ENCODE results near the gene UGT1A3. TPM values are rescaled to one million over a fixed set of nuclear protein-coding genes. Genes with fewer than 3 reads are reported as not detected.
"Not testable (repeated sequence)": the region's sequence is repeated elsewhere in the genome, so short reads cannot be mapped to it uniquely, and the experiment has no call there.

UGT1A3 gene
- total and polyA plus RNA-seq, 2 donors = 0.14 to 1.2 TPM

DNA sequence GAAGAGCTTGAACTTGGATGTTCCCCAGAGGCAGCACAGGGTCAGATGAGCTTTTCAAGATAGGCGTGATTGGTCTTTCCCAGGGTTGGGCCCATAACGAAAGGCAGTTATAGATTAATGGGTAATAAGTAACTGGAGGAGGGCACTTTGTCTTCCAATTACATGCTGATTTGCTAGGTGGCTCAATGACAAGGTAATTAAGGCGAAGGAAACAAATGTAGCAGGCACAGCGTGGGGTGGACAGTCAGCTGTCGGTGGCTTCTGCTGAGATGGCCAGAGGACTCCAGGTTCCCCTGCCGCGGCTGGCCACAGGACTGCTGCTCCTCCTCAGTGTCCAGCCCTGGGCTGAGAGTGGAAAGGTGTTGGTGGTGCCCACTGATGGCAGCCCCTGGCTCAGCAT, 10.3 kb upstream of the UGT1A3 start, which contains the start of gene UGT1A4:
Gene UGT1A4, plus strand, starts transcription at position 185 of the 400 bp plus-strand sequence. Its CDS starts 85 bp downstream, at position 270.
- DNase-seq (ENCODE audit: extremely low spot score) = no peak
- no peaks in the 10 kb centered on the region for H3K4me1 ChIP-seq (ENCODE audit: insufficient read depth)
- no peak within 1 kb of the TSS for H3K27ac ChIP-seq (ENCODE audit: low read depth)
- 79% methylated on average over 7 of the region's 7 CpGs for WGBS
- no peaks in the 10 kb centered on the region for H3K36me3 ChIP-seq (ENCODE audit: insufficient read depth)
- no peak within 1 kb of the TSS for H3K4me3 ChIP-seq (ENCODE audit: low read depth, low read length)

DNA sequence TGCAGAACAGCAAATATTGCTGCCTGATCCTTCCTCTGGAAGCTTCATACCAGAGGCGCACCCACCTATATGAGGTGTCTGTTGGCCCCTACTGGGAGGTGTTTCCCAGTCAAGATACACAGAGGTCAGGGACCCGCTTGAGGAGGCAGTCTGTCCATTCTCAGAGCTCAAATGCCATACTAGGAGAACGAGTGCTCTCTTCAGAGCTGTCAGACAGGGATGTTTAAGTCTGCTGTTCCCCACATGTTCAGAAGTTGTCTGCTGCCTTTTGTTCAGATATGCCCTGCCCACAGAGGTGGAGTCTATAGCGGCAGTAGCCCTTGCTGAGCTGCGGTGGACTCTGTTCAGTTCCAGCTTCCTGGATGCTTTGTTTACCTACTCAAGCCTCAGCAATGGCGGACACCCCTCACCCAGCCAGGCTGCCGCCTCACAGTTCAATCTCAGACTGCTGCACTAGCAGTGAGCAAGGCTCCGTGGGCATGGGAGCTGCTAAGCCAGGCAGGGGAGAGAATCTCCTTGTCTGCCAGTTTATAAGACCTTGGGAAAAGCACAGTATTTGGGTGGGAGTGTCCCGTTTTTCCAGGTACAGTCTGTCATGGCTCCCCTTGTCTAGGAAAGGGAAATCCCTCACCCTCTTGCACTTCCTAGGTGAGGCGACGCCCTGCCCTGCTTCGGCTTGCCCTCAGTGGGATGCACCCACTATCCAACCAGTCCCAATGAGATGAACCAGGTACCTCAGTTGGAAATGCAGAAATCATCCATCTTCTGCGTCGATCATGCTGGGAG, 8.2 kb downstream of the UGT1A3 start:
- DNase-seq (ENCODE audit: extremely low spot score); H3K36me3 ChIP-seq (ENCODE audit: insufficient read depth); H3K4me1 ChIP-seq (ENCODE audit: insufficient read depth); H3K4me3 ChIP-seq (ENCODE audit: low read depth, low read length): not testable (repeated sequence)
- peak overlapping the region; percentile 10 for H3K27ac ChIP-seq (ENCODE audit: low read depth)
- 81% methylated on average over 14 of the region's 14 CpGs for WGBS

DNA sequence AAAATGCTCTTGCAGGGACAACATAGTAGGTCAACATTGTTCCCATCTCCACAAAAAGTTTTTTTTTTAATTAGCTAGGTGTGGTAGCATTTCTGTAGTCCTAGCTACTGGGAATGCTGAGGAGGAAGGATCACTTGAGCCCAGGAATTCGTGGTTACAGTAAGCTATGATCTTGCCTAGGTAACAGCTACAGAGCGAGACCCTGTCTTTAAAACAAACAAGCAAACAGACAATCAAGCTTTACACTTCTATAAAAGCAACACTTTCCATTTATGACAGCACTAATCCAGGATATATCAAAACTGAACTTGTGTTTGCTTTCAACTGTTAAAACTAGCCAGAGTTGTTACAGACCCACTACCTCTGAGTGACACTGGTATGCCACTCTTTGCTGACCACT, 12.0 kb downstream of the UGT1A3 start:
- H3K4me1 ChIP-seq (ENCODE audit: insufficient read depth) = no peaks in the 10 kb centered on the region
- H3K36me3 ChIP-seq (ENCODE audit: insufficient read depth) = no peaks in the 10 kb centered on the region
- DNase-seq (ENCODE audit: extremely low spot score) = no peak
- no peak overlapping the region for H3K4me3 ChIP-seq (ENCODE audit: low read depth, low read length)
- H3K27ac ChIP-seq (ENCODE audit: low read depth) = no peak overlapping the region
- WGBS = 60% methylated on average over 2 of the region's 2 CpGs

DNA sequence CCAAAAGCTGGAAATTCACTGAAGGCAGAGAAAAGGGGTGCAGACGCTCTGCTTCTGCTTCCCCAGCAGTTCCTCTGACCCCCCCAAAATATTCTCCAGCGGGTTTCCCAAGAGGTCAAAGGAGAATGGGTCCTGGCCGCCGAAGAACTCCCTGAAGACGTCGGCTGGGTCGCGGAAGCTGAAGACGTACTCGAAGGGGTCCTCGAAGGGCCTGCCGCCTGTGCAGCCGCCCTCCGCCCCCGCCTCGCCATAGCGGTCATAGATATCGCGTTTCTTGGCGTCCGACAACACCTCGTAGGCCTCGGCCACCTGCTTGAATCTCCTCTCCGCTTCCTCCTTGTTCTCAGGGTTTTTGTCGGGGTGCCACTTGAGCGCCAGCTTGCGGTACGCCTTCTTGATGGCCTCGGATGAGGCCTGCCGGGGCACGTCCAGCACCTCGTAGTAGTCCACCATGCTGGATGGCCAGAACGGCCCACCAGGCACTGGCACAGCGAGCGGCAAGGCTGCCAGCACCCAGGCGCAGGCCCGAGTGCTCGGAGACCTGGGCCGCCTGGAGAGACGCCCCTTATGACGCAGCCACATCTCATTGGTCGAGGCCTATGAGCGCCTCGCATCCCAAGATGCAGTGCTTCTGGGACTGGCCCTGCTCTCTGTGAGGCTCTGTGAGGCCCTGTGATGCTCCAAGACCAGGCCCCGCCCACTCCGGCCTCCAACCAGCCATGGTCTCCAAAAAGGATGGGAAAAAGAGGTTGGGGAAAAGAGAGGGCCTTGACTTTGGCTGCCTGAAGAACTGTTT, 14.8 kb downstream of the UGT1A3 start:
- no peaks in the 10 kb centered on the region for H3K4me1 ChIP-seq (ENCODE audit: insufficient read depth)
- WGBS = 93% methylated on average over 45 of the region's 46 CpGs
- H3K4me3 ChIP-seq (ENCODE audit: low read depth, low read length) = no peak overlapping the region
- no peaks in the 10 kb centered on the region for H3K36me3 ChIP-seq (ENCODE audit: insufficient read depth)
- no peak overlapping the region for H3K27ac ChIP-seq (ENCODE audit: low read depth)
- no peak for DNase-seq (ENCODE audit: extremely low spot score)

DNA sequence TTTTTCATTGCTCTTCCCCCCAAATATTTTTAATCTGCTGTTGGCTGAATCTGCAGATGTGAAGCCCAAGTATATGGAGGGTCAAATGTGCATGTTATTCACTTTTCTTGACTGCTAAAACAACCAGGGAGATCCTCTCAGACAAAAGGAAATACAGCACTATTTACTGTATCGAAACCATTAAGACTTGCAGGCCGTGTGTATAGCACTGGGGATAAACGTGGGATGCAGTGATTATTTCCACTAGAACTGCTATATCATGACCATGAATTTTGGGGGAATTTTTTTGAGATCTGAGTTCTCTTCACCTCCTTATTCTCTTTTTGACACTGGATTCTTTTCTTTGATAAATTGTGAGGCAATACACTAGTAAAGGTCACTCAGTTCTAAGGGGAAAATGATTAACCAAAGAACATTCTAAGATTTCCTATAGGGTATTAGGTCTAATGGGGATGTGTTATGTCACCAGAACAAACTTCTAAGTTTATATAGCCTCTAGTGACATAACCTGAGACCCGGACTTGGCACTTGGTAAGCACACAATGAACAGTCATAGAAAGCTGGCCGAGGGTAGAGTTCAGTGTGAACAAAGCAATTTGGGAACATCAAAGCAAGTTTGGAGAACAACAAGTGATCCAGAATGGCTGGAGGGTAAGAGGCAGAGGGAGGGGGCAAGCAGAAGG, 16.4 kb downstream of the UGT1A3 start:
- Histone ChIP-seq H3K4me1 (ENCODE audit: insufficient read depth) (no peaks in the 10 kb centered on the region), H3K27ac (ENCODE audit: low read depth) (no peak overlapping the region), H3K36me3 (ENCODE audit: insufficient read depth) (no peaks in the 10 kb centered on the region), H3K4me3 (ENCODE audit: low read depth, low read length) (no peak overlapping the region)
- DNase-seq (ENCODE audit: extremely low spot score) = no peak
- WGBS = 70% methylated on average over 5 of the region's 5 CpGs

DNA sequence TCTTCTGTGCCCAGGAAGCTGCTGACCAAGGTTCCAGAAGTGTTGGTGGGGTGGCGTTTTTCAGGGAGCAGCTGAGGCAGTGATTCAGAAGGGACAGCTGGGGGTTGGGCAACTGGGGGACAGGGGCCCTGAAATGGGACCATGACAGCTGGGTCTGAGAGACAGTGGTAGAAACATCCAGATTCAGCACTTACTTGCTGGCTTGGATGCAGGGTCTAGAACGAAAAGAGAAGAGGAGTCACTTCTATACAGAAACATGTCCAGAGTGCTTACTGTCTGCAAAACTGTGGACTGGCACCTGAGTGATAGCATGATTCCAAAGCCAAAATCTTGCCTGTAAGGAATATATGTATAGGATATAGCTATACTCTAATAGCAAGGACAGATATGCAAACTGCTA, 17.0 kb downstream of the UGT1A3 start:
- H3K36me3 ChIP-seq (ENCODE audit: insufficient read depth); H3K4me1 ChIP-seq (ENCODE audit: insufficient read depth); H3K4me3 ChIP-seq (ENCODE audit: low read depth, low read length); H3K27ac ChIP-seq (ENCODE audit: low read depth); DNase-seq (ENCODE audit: extremely low spot score): not testable (repeated sequence)
- WGBS = 67% methylated on average over 2 of the region's 2 CpGs

DNA sequence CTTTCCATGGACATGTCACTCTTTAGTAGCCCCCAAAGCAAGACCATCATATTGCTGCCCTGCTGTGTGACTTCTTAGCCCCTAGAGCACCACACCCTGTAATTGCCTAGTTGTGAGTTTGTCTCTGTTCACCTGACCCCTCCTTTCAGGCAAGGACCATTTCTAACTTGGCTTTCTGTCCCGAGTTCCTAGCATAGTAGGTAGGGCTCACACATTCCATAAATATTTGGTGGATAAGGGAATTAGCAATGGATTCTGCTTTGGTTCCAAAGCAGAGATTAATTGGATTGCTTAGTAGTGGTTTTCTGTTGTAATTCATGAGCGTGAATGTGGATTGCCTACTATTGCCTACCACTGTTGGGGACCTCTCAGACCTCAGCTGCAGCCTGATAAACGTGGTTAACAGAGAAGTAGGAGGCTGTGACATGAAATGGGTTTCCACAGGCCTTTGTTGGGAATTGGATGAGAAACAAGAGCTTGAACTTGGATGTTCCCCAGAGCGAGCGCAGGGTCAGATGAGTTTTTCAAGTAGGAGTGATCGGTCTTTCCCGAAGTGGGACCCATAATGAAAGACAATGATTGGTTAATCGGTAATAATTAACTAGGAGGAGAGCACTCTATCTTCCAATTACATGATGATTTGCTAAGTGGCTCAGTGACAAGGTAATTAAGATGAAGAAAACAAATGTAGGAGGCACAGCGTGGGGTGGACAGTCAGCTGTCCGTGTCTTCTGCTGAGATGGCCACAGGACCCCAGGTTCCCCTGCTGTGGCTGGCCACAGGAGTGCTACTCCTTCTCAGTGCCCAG, 17.8 kb downstream of the UGT1A3 start:
- H3K27ac ChIP-seq (ENCODE audit: low read depth) = no peak overlapping the region
- no peaks in the 10 kb centered on the region for H3K4me1 ChIP-seq (ENCODE audit: insufficient read depth)
- H3K36me3 ChIP-seq (ENCODE audit: insufficient read depth) = no peaks in the 10 kb centered on the region
- WGBS = 76% methylated on average over 10 of the region's 10 CpGs
- no peak for DNase-seq (ENCODE audit: extremely low spot score)
- no peak overlapping the region for H3K4me3 ChIP-seq (ENCODE audit: low read depth, low read length)

DNA sequence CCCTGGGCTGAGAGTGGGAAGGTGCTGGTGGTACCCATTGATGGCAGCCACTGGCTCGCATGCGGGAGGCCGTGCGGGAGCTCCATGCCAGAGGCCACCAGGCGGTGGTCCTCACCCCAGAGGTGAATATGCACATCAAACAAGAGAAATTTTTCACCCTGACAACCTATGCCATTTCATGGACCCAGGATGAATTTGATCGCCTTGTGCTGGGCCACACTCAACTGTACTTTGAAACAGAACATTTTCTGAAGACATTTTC, 18.4 kb downstream of the UGT1A3 start:
- no peak overlapping the region for H3K27ac ChIP-seq (ENCODE audit: low read depth)
- H3K36me3 ChIP-seq (ENCODE audit: insufficient read depth) = no peaks in the 10 kb centered on the region
- 85% methylated on average over 6 of the region's 6 CpGs for WGBS
- DNase-seq (ENCODE audit: extremely low spot score) = no peak
- H3K4me1 ChIP-seq (ENCODE audit: insufficient read depth) = no peaks in the 10 kb centered on the region
- H3K4me3 ChIP-seq (ENCODE audit: low read depth, low read length) = no peak overlapping the region

DNA sequence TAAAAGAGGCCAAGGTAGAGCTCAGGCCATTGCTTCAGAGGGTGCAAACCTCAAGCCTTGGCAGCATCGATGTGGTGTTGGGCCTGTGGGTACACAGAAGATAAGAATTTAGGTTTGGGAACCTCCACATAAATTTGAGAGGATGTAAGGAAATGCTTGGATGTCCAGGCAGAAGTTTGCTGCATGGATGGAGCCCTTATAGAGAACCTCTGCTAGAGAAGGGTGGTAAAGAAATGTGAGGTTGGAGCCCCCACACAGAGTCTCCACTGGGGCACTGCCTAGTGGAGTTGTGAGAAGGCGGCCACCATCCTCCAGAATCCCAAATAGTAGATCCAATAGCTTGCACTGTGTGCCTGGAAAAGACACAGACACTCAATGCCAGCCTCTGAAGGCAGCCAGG, 21.8 kb downstream of the UGT1A3 start:
- not testable (repeated sequence) for H3K4me3 ChIP-seq (ENCODE audit: low read depth, low read length); H3K36me3 ChIP-seq (ENCODE audit: insufficient read depth); H3K27ac ChIP-seq (ENCODE audit: low read depth); H3K4me1 ChIP-seq (ENCODE audit: insufficient read depth); DNase-seq (ENCODE audit: extremely low spot score)
- 79% methylated on average over 2 of the region's 2 CpGs for WGBS

DNA sequence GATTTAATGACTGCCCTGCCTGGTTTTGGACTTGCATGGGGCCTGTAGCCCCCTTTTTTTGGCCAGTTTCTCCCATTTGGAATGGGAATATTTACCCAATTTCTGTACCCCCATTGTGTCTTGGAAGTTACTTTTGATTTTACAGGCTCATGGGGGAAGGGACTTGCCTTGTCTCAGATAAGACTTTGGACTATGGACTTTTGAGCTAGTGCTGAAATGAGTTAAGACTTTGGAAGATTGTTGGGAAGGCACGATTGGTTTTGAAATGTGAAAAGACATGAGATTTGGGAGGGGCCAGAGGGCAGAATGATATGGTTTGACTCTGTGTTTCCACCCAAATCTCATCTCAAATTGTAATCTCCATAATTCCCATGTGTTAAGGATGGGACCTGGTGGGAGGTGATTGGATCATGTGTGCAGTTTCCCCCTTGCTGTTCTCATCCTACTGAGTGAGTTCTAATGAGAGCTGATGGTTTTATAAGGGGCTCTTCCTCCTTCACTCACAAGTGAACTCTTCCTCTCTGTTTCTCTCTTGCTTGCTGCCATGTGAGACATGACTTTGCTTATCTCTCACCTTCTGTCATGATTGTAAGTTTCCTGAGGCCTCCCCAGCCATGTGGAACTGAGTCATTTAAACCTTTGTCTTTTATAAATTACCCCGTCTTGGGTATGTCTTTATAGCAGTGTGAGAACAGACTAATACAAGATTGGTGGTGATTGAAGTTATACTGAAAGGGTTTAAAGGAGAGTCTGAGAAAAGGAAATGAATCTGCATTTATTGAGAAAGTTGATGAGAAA, 22.6 kb downstream of the UGT1A3 start:
- H3K4me3 ChIP-seq (ENCODE audit: low read depth, low read length); DNase-seq (ENCODE audit: extremely low spot score); H3K36me3 ChIP-seq (ENCODE audit: insufficient read depth); H3K4me1 ChIP-seq (ENCODE audit: insufficient read depth); H3K27ac ChIP-seq (ENCODE audit: low read depth): not testable (repeated sequence)
- WGBS = 69% methylated on average over 2 of the region's 2 CpGs

DNA sequence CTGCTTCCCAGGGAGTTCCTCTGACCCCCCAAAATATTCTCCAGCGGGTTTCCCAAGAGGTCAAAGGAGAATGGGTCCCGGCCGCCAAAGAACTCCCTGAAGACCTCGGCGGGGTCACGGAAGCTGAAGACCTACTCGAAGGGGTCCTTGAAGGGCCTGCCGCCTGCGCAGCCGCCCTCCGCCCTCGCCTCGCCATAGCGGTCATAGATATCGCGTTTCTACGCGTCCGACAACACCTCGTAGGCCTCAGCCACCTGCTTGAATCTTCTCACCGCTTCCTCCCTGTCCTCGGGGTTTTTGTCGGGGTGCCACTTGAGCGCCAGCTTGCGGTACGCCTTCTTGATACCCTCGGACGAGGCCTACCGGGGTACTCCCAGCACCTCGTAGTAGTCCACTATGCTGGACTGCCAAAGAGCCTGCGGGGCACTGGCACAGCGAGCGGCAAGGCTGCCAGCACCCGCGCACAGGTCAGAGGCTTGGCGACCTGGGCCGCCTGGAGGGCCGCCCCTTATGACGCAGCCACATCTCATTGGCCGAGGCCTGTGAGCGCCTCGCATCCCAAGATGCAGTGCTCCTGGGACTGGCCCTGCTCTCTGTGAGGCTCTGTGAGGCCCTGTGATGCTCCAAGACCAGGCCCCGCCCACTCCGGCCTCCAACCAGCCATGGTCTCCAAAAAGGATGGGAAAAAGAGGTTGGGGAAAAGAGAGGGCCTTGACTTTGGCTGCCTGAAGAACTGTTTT, 26.2 kb downstream of the UGT1A3 start:
- no peak for DNase-seq (ENCODE audit: extremely low spot score)
- Histone ChIP-seq H3K4me3 (ENCODE audit: low read depth, low read length) (no peak overlapping the region), H3K27ac (ENCODE audit: low read depth) (no peak overlapping the region), H3K36me3 (ENCODE audit: insufficient read depth) (no peaks in the 10 kb centered on the region), H3K4me1 (ENCODE audit: insufficient read depth) (no peaks in the 10 kb centered on the region)
- WGBS = 89% methylated on average over 44 of the region's 44 CpGs

DNA sequence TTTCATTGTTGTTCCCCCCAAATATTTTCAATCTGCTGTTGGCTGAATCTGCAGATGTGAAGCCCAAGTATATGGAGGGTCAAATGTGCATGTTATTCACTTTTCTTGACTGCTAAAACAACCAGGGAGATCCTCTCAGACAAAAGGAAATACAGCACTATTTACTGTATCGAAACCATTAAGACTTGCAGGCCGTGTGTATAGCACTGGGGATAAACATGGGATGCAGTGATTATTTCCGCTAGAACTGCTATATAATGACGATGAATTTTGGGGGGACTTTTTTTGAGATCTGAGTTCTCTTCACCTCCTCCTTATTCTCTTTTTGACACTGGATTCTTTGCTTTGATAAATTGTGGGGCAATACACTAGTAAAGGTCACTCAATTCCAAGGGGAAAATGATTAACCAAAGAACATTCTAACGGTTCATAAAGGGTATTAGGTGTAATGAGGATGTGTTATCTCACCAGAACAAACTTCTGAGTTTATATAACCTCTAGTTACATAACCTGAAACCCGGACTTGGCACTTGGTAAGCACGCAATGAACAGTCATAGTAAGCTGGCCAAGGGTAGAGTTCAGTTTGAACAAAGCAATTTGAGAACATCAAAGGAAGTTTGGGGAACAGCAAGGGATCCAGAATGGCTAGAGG, 27.7 kb downstream of the UGT1A3 start:
- Histone ChIP-seq H3K4me1 (ENCODE audit: insufficient read depth) (no peaks in the 10 kb centered on the region), H3K36me3 (ENCODE audit: insufficient read depth) (no peaks in the 10 kb centered on the region), H3K27ac (ENCODE audit: low read depth) (no peak overlapping the region), H3K4me3 (ENCODE audit: low read depth, low read length) (no peak overlapping the region)
- DNase-seq (ENCODE audit: extremely low spot score) = no peak
- 72% methylated on average over 7 of the region's 7 CpGs for WGBS

Data from urinary bladder (tissue), 4 donors.